GM19372 (cell line): ENCODE data around the gene BPIFB2.
"Not testable (repeated sequence)": the region's sequence is repeated elsewhere in the genome, so short reads cannot be mapped to it uniquely, and the experiment has no call there.

Experiments used
- ATAC-seq: cut with Tn5 transposase; IDR thresholded peaks from one replicate; pipeline ENCODE4 v1.9.1; 2021; ENCODE audit warnings: mild to moderate bottlenecking, low read depth, moderate library complexity; ENCODE audit not compliant: unreplicated experiment

The BPIFB2 gene

GRCh38 chr20:32970115-32970972 is 37.2 kb upstream of the BPIFB2 start:
- ATAC-seq, result no peak

GRCh38 chr20:32970973-32971300 is 36.6 kb upstream of the BPIFB2 start:
- no peak for ATAC-seq

GRCh38 chr20:32971703-32972161 is 35.8 kb upstream of the BPIFB2 start:
- peak; percentile 17 for ATAC-seq

- peak; percentile 90 for ATAC-seq
Measured at GRCh38 chr20:32972181-32973076, 35.1 kb upstream of the BPIFB2 start.

GRCh38 chr20:32973077-32973717 is 34.3 kb upstream of the BPIFB2 start:
- no peak for ATAC-seq

- ATAC-seq, result not testable (repeated sequence)
Measured at GRCh38 chr20:32974204-32975064, 33.1 kb upstream of the BPIFB2 start.

GRCh38 chr20:32975121-32975520 is 32.4 kb upstream of the BPIFB2 start:
- not testable (repeated sequence) for ATAC-seq

GRCh38 chr20:32975698-32976674 is 31.5 kb upstream of the BPIFB2 start:
- no peak for ATAC-seq

- ATAC-seq, result no peak
Measured at GRCh38 chr20:32976746-32977145, 30.8 kb upstream of the BPIFB2 start.

- ATAC-seq, result no peak
Measured at GRCh38 chr20:32977281-32978008, 30.1 kb upstream of the BPIFB2 start.

- ATAC-seq, result no peak
Measured at GRCh38 chr20:32978009-32978335, 29.5 kb upstream of the BPIFB2 start.

GRCh38 chr20:32979201-32979998 is 28.1 kb upstream of the BPIFB2 start:
- no peak for ATAC-seq

- no peak for ATAC-seq
Measured at GRCh38 chr20:32980131-32980941, 27.2 kb upstream of the BPIFB2 start.

- no peak for ATAC-seq
Measured at GRCh38 chr20:32980990-32981389, 26.5 kb upstream of the BPIFB2 start.

GRCh38 chr20:32982617-32983458 is 24.7 kb upstream of the BPIFB2 start:
- ATAC-seq, result no peak
